ENCODE results near the gene PRRG2. TPM values are rescaled to one million over a fixed set of nuclear protein-coding genes. Genes with fewer than 3 reads are reported as not detected.

PRRG2 gene
- polyA plus RNA-seq, 4 donors, result 14.2 to 23.7 (median 18.0) TPM

GRCh38 chr19:49553451-49554271, 27.5 kb upstream of the PRRG2 start:
- Histone ChIP-seq H3K36me3 (ENCODE audit: control insufficient read depth in 3 of 3, insufficient read depth in 2 of 3, low read depth in 1 of 3, low read length in 3 of 3) (peaks cover 15 to 81% (median 16%) of the 10 kb centered on the region in 3 donors), H3K4me1 (ENCODE audit: control insufficient read depth in 3 of 3, insufficient read depth in 2 of 3, low read depth in 1 of 3, low read length in 2 of 3) (peaks cover 0 to 38% (median 8%) of the 10 kb centered on the region in 3 donors), H3K27ac (ENCODE audit: low read depth in 1 of 3, low read length in 2 of 3) (peak overlapping the region; percentile 66 to 91 (median 80)), H3K27me3 (ENCODE audit: control insufficient read depth in 3 of 3, insufficient read depth in 3 of 3, low read length in 3 of 3) (no peaks in the 10 kb centered on the region), H3K9me3 (ENCODE audit: control insufficient read depth in 2 of 2, insufficient read depth in 1 of 2, low read depth in 1 of 2, low read length in 1 of 2) (no peaks in the 10 kb centered on the region), H3K4me3 (ENCODE audit: low read depth in 1 of 3, low read length in 3 of 3) (no peak overlapping the region)
- DNase-seq (peak; percentile 80 to 93), FAIRE-seq (no peak)
- WGBS, 3 donors, result 13 to 50% (median 40%) methylated on average over 10 of the region's 10 CpGs

GRCh38 chr19:49554701-49555181, 26.4 kb upstream of the PRRG2 start:
- Histone ChIP-seq H3K27me3 (ENCODE audit: control insufficient read depth in 3 of 3, insufficient read depth in 3 of 3, low read length in 3 of 3) (no peaks in the 10 kb centered on the region), H3K27ac (ENCODE audit: low read depth in 1 of 3, low read length in 2 of 3) (peak overlapping the region; percentile 66 to 91 (median 80)), H3K4me1 (ENCODE audit: control insufficient read depth in 3 of 3, insufficient read depth in 2 of 3, low read depth in 1 of 3, low read length in 2 of 3) (peaks cover 3 to 33% (median 8%) of the 10 kb centered on the region in 3 donors), H3K9me3 (ENCODE audit: control insufficient read depth in 2 of 2, insufficient read depth in 1 of 2, low read depth in 1 of 2, low read length in 1 of 2) (no peaks in the 10 kb centered on the region), H3K4me3 (ENCODE audit: low read depth in 1 of 3, low read length in 3 of 3) (no peak overlapping the region), H3K36me3 (ENCODE audit: control insufficient read depth in 3 of 3, insufficient read depth in 2 of 3, low read depth in 1 of 3, low read length in 3 of 3) (peaks cover 16 to 82% (median 22%) of the 10 kb centered on the region in 3 donors)
- WGBS, 3 donors, result 17 to 44% (median 29%) methylated on average over 16 to 17 of the region's 17 CpGs
- DNase-seq (peak in 1 of 2 donors; percentile 58), FAIRE-seq (no peak)

- Histone ChIP-seq H3K27ac (ENCODE audit: low read depth in 1 of 3, low read length in 2 of 3) (peak overlapping the region; percentile 26 to 52 (median 26)), H3K4me1 (ENCODE audit: control insufficient read depth in 3 of 3, insufficient read depth in 2 of 3, low read depth in 1 of 3, low read length in 2 of 3) (peaks cover 5 to 44% (median 11%) of the 10 kb centered on the region in 3 donors), H3K27me3 (ENCODE audit: control insufficient read depth in 3 of 3, insufficient read depth in 3 of 3, low read length in 3 of 3) (no peaks in the 10 kb centered on the region), H3K4me3 (ENCODE audit: low read depth in 1 of 3, low read length in 3 of 3) (no peak overlapping the region), H3K36me3 (ENCODE audit: control insufficient read depth in 3 of 3, insufficient read depth in 2 of 3, low read depth in 1 of 3, low read length in 3 of 3) (peaks cover 14 to 81% (median 22%) of the 10 kb centered on the region in 3 donors), H3K9me3 (ENCODE audit: control insufficient read depth in 2 of 2, insufficient read depth in 1 of 2, low read depth in 1 of 2, low read length in 1 of 2) (no peaks in the 10 kb centered on the region)
- DNase-seq (peak; percentile 79 to 89), FAIRE-seq (no peak)
- WGBS, 3 donors, result 35 to 68% (median 56%) methylated on average over 43 to 51 of the region's 53 CpGs
These were observed 25.3 kb upstream of the PRRG2 start for GRCh38 chr19:49555600-49556411.

- H3K27ac ChIP-seq (ENCODE audit: low read depth in 1 of 3, low read length in 2 of 3), result peak overlapping the region in 2 of 3 donors; percentile 21 to 52
- H3K4me1 ChIP-seq (ENCODE audit: control insufficient read depth in 3 of 3, insufficient read depth in 2 of 3, low read depth in 1 of 3, low read length in 2 of 3), result peaks cover 5 to 53% (median 11%) of the 10 kb centered on the region in 3 donors
- FAIRE-seq (no peak), DNase-seq (peak in 1 of 2 donors; percentile 59)
- no peaks in the 10 kb centered on the region for H3K27me3 ChIP-seq (ENCODE audit: control insufficient read depth in 3 of 3, insufficient read depth in 3 of 3, low read length in 3 of 3)
- peaks cover 12 to 73% (median 22%) of the 10 kb centered on the region in 3 donors for H3K36me3 ChIP-seq (ENCODE audit: control insufficient read depth in 3 of 3, insufficient read depth in 2 of 3, low read depth in 1 of 3, low read length in 3 of 3)
- H3K9me3 ChIP-seq (ENCODE audit: control insufficient read depth in 2 of 2, insufficient read depth in 1 of 2, low read depth in 1 of 2, low read length in 1 of 2), result no peaks in the 10 kb centered on the region
- WGBS, 3 donors, result 45 to 82% (median 71%) methylated on average over 62 to 66 of the region's 66 CpGs
- no peak overlapping the region for H3K4me3 ChIP-seq (ENCODE audit: low read depth in 1 of 3, low read length in 3 of 3)
These were observed 24.4 kb upstream of the PRRG2 start for GRCh38 chr19:49556412-49557398.

- WGBS, 3 donors, result 66 to 86% (median 84%) methylated on average over 17 to 18 of the region's 18 CpGs
- Histone ChIP-seq H3K4me3 (ENCODE audit: low read depth in 1 of 3, low read length in 3 of 3) (no peak overlapping the region), H3K27me3 (ENCODE audit: control insufficient read depth in 3 of 3, insufficient read depth in 3 of 3, low read length in 3 of 3) (no peaks in the 10 kb centered on the region), H3K27ac (ENCODE audit: low read depth in 1 of 3, low read length in 2 of 3) (no peak overlapping the region), H3K36me3 (ENCODE audit: control insufficient read depth in 3 of 3, insufficient read depth in 2 of 3, low read depth in 1 of 3, low read length in 3 of 3) (peaks cover 12 to 62% (median 22%) of the 10 kb centered on the region in 3 donors), H3K9me3 (ENCODE audit: control insufficient read depth in 2 of 2, insufficient read depth in 1 of 2, low read depth in 1 of 2, low read length in 1 of 2) (no peaks in the 10 kb centered on the region), H3K4me1 (ENCODE audit: control insufficient read depth in 3 of 3, insufficient read depth in 2 of 3, low read depth in 1 of 3, low read length in 2 of 3) (peaks cover 5 to 53% (median 11%) of the 10 kb centered on the region in 3 donors)
- FAIRE-seq, result no peak
- no peak for DNase-seq
These were observed 23.3 kb upstream of the PRRG2 start for GRCh38 chr19:49557641-49558325.

- H3K36me3 ChIP-seq (ENCODE audit: control insufficient read depth in 3 of 3, insufficient read depth in 2 of 3, low read depth in 1 of 3, low read length in 3 of 3), result peaks cover 12 to 63% (median 22%) of the 10 kb centered on the region in 3 donors
- H3K27me3 ChIP-seq (ENCODE audit: control insufficient read depth in 3 of 3, insufficient read depth in 3 of 3, low read length in 3 of 3), result no peaks in the 10 kb centered on the region
- H3K9me3 ChIP-seq (ENCODE audit: control insufficient read depth in 2 of 2, insufficient read depth in 1 of 2, low read depth in 1 of 2, low read length in 1 of 2), result no peaks in the 10 kb centered on the region
- H3K4me3 ChIP-seq (ENCODE audit: low read depth in 1 of 3, low read length in 3 of 3), result no peak overlapping the region
- H3K4me1 ChIP-seq (ENCODE audit: control insufficient read depth in 3 of 3, insufficient read depth in 2 of 3, low read depth in 1 of 3, low read length in 2 of 3), result peaks cover 5 to 48% (median 11%) of the 10 kb centered on the region in 3 donors
- DNase-seq (no peak), FAIRE-seq (no peak)
- peak overlapping the region in 1 of 3 donors; percentile 27 for H3K27ac ChIP-seq (ENCODE audit: low read depth in 1 of 3, low read length in 2 of 3)
- 45 to 73% (median 63%) methylated on average over 7 of the region's 7 CpGs for WGBS, 3 donors
These were observed 22.5 kb upstream of the PRRG2 start for GRCh38 chr19:49558591-49558990.

- H3K9me3 ChIP-seq (ENCODE audit: control insufficient read depth in 2 of 2, insufficient read depth in 1 of 2, low read depth in 1 of 2, low read length in 1 of 2), result no peaks in the 10 kb centered on the region
- no peaks in the 10 kb centered on the region for H3K27me3 ChIP-seq (ENCODE audit: control insufficient read depth in 3 of 3, insufficient read depth in 3 of 3, low read length in 3 of 3)
- H3K4me1 ChIP-seq (ENCODE audit: control insufficient read depth in 3 of 3, insufficient read depth in 2 of 3, low read depth in 1 of 3, low read length in 2 of 3), result peaks cover 5 to 42% (median 11%) of the 10 kb centered on the region in 3 donors
- H3K27ac ChIP-seq (ENCODE audit: low read depth in 1 of 3, low read length in 2 of 3), result peak overlapping the region; percentile 66 to 87 (median 75)
- DNase-seq (no peak), FAIRE-seq (no peak)
- H3K4me3 ChIP-seq (ENCODE audit: low read depth in 1 of 3, low read length in 3 of 3), result no peak overlapping the region
- 12 to 58% (median 43%) methylated on average over 3 of the region's 3 CpGs for WGBS, 3 donors
- H3K36me3 ChIP-seq (ENCODE audit: control insufficient read depth in 3 of 3, insufficient read depth in 2 of 3, low read depth in 1 of 3, low read length in 3 of 3), result peaks cover 12 to 63% (median 22%) of the 10 kb centered on the region in 3 donors
These were observed 21.7 kb upstream of the PRRG2 start for GRCh38 chr19:49559443-49559842.
